Pulmonary artery endothelial cell (primary cell): Measurements from ENCODE around the gene CCL27. TPM values are rescaled to one million over a fixed set of nuclear protein-coding genes. Genes with fewer than 3 reads are reported as not detected.
"Not testable (repeated sequence)": the region's sequence is repeated elsewhere in the genome, so short reads cannot be mapped to it uniquely, and the experiment has no call there.

Source experiments
- DNase-seq: peaks from one replicate; pipeline ENCODE4 v3.0.0-alpha.2; 2011; ENCODE audit warnings: low read depth, low spot score
- total RNA-seq: library from RNA; depleted of rRNA; stranded (reverse); fragments of >200 nt; gene quantifications from 2 replicates; pipeline ENCODE4 v1.2.3, GENCODE V29; 2014

The CCL27 gene
- total RNA-seq, 1 donor from 2014 or later: not detected

DNA sequence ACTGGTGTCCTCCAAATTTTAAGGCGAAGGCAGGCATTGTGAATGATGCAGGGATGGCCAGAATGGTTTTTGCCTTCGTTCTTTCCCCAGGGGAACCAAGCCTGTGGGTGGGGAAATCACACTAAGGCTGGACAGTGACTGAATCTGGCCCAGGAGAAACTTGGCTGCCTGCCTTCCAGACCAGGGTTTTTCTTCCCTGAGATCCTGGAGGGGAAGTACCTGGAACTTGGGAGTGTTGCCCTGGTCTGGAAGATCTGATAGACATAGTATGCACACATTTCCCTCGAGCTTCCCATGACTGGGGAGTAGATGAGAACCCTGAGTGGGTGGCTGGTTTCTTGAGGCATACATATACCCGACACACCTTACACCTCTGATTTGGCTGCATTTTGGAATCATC, 11.1 kb downstream of the CCL27 start:
- DNase-seq: no peak

DNA sequence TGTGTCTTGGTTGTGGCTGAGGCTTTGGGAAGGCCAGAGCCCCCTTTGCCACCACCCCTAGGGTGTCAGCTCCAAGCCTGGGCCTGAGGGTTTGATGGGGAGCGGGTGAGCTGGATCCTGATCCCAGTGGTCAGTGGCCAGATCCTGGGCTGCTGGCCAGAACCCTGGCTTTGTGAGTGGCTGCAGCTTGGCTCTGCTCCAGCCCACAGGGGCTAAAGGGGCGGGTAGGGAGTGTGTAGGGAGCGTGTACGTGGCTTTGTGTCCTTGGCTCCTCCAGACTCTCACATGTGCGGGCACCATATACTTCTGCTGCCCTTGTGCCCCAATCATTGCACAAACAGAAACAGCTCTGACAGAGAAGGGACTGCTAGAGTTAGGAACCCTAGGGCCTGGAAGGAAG, 11.6 kb downstream of the CCL27 start:
- DNase-seq: no peak

DNA sequence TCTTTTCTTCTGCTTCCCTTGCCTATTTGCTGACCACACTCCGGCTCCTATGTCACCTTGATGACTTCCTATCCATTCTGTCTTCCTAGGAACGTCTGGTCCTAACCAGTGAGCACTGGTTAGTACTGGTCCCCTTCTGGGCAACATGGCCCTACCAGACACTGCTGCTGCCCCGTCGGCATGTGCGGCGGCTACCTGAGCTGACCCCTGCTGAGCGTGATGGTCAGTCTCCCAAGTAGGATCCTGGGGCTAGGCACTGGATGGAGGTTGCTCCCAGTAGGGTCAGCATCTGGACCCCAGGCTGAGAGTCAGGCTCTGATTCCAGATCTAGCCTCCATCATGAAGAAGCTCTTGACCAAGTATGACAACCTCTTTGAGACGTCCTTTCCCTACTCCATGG, 13.8 kb downstream of the CCL27 start:
- DNase-seq: no peak

DNA sequence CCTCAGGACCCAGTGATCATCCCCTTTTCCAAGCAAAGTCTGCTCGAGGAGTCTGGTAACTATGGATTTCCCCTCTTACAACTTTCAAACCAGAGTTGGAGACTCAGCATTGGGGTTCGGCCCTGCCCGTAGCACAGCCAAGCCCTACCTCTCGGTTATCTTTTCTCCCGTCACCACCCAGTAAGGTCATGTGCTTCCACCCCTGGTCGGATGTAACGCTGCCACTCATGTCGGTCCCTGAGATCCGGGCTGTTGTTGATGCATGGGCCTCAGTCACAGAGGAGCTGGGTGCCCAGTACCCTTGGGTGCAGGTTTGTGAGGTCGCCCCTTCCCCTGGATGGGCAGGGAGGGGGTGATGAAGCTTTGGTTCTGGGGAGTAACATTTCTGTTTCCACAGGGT, 14.8 kb downstream of the CCL27 start:
- no peak for DNase-seq

DNA sequence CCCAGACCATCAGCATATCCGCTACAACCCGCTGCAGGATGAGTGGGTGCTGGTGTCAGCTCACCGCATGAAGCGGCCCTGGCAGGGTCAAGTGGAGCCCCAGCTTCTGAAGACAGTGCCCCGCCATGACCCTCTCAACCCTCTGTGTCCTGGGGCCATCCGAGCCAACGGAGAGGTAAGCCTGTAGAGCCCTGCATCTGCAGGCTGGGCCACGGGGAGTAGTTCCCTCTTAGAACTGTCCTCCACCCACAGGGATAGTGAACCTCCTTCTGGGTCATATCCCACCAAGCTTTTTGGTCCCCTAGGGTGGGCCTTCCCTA, 15.4 kb downstream of the CCL27 start:
- no peak for DNase-seq

DNA sequence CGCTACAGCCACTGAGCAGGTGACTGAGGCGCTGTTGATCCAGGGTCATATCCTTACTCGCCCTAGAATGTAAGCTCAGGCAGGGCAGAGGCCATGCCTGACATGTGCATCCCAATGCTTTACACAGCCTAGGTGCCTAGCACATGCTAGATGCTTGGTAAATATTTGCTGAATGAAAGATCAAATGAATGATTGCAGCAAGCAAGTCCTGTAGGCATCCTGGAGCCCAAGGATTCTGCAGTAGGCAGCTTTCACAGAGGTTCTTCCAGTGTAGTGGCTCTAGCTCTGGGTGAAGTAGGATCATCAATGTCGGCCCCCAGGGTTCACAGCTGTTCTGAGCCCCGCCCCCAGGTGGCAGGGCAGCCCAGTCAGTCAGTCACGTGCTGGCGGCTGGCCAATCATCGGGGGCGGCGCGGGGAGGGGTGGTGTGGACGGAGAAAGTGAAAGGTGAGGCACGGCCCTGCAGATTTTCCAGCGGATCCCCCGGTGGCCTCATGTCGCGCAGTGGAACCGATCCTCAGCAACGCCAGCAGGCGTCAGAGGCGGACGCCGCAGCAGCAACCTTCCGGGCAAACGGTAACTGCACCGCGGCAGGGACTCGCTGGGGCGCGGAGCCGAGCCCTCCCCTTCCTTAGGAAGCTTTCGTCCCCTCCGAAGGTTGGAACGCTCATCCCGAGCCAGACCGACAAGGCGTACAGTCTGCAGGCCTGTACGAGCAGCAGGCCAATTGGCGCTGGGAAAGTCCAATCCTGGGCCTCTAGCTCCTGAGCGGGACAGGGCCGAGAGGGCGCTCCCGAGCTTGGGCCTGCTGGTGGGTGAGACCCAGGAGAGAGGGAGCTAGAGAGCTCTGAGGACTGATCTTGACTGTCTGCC, 16.0 kb downstream of the CCL27 start, which contains the start of gene GALT:
Gene GALT (plus strand): TSS at position 465 of the 873 bp plus-strand sequence. CDS start 30 bp downstream, at position 495.
- peak; percentile 46 for DNase-seq

DNA sequence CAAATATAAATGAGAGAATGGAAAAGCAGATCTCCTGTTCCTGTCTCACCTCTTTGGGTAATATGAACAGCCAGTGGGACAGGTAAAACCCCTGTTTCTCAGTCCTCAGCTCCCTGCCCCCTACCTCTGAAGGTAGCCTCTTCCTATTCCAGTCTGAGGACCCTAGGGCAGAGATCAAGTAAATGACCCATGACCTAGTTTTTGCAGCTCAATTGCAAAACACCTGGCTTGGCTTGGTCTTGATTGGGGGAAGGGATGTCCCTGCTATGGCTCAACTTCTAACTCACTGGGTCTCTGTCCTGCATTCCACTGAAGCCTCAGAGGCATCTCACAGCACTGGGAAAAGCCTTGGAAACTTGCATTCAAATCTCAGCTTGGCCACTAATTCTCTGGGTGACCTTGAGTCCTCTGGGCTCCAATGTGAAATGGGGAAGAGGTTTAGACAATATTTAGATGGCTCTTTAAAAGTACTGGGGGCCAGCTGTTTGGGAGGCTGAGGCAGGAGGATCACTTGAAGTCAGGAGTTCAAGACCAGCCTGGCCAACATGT, 17.6 kb downstream of the CCL27 start:
- no peak for DNase-seq

DNA sequence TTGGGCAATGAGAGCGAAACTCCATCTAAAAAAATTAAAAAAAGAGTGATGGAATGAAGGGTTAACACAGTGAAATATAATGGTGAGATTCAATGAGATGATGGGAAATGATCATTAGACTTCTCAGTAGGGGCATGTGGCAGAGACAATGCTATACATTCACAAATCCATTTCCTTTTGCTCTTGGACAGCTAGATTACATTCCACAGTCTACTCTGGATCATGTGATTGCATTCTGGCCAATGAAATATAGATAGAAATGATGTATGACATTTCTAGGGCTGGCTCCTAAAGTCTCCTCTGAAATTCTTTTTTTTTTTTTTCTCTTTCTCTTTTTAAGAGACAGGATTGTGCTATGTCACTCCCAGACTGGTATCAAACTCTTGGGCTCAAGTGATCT, 19.8 kb downstream of the CCL27 start:
- no peak for DNase-seq

DNA sequence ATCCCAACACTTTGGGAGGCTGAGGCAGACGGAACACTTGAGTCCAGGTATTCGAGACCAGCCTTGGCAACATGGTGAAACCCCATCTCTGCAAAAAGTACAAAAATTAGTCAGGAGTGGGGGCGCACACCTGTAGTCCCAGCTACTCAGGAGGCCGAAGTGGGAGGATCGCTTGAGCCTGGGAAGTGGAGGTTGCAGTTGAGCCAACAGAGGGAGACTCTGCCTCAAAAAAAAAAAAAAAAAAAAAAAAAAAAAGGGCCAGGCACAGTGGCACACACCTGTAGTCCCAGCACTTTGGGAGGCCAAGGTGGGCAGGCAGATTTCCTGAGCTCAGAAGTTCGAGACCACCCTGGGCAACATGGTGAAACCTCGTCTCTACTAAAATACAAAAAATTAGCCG, 23.1 kb downstream of the CCL27 start:
- not testable (repeated sequence) for DNase-seq

DNA sequence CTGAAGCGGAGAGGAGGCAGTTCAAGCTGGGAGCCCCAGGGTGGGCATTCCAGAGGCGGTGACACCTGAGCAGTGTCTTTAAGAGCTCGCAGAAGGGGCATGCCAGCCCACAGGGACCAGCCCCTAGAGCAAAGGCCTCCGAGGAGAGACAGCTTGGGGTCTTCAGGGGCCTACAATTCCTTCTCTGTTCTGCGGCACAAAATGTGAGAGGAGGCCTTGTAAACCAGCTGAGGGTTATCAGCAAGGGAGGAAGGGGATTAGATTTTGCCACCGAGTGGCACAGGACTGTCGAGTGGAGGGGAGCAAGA, 24.4 kb downstream of the CCL27 start:
- no peak for DNase-seq

DNA sequence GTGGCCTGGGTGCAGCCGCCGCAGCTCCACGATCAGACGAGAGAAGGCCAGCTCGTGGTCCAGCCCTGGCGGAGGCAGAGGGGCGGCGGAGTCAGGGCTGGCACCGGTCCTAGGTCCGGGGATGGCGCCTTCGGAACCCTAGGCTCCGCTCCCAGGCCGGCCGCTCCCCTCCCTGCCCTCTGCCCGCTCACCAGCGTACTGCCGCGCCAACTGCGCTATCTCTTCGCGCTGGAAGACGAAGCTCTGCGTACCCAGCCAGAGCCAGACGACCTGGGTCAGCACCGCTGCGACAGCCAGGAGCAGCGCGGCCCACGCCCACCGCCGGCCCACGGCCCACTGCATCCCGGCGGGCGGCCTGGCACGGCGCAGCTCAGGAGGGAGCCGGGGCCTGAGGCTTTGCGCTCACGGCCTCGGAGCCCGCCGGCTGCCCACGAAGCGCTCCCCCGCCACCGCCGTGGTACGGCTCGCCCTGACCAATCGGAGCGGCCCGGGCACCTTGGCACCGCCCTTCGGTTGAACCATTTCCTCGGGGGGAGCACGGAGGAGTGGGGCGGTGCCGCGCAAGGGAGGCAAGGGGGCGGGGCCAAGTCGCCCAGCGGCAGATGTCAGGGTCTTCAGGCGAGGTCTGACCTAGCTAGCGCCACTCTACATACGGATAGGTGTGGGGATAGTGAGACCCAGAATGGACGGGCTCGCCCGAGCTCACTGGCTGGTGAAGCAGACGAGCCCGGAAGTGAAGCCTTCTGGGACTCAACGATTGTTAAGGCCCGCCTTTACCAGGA, 24.9 kb downstream of the CCL27 start, which contains the start of gene SIGMAR1:
Gene SIGMAR1 (minus strand): TSS at position 432 of the 782 bp plus-strand sequence. CDS start 90 bp downstream, at position 342.
- peak; percentile 74 for DNase-seq

DNA sequence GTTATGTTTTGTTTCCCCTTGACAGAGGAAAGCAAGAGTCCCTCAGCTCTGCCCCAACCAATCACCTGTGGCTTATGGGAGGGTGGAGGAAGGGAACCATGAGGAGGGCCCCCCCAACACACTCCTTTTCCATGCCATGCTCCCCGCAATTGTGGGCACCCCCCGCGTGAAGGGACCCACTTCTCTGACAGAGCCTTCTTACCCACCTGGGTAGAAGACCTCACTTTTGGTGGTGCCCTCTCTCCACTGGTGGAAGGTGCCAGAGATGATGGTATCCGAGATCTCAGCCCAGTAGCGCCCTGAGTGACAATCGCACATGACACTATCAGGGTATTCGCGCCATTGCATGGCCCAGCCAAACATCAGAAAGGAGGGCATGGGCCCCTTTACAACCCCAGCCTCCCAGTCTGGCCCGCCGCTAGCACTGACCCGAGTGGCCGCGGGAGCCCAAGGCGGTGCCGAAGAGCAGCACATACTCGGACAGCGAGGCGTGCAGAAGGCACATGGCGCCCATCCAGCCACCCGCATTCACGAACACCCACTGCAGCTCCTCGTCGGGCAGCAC, 25.6 kb downstream of the CCL27 start:
- DNase-seq: no peak

DNA sequence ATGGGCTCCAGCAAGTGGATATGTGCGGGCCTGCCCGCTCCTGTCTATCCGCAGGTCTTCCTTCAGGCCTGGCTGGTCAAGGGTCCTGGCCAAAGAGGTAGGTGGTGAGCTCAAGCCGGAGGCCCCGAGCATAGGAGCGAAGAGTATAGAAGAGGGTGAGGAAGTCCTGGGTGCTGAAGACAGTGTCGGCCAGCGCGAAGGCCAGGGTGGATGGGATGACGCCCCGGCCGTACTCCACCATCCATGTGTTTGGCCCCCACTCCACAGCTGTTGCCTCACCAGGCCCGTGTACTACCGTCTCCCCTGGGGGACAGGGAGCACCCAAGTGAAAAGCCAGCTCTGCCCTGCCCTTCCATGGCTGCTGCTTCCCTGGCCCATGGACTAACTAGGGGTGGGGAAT, 26.9 kb downstream of the CCL27 start:
- DNase-seq: no peak

DNA sequence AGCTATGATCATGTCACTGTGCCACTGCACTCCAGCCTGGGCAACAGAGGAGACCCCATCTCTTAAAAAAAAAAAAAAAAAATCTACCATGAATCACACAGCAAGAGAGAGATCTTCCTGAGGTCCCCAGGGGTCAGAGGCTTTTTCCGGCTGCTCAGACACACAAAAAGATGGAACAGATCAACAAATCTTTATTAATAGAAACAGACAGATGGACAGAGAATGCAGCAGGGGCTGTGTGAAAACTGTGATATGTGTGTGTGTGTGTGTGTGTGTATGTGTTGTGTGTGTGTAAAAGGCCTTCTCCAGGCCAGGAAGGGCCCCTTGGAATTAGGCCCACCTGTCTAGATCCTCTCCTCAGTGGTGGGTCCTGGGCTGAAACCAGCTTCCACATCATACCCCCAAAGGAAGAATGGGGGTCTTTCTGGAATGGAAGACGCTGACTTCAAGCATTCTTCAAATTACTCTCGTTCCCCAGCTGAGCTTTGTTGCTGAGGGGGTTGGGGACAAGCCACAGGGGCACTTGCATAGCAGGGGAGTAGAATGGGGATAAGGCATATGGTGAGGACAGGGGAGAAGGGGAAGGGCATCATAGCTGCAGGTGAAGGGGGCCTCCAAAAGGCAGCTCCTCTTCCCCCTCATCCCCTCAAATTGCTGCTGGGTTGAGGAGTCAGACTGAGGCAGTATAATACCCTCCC, 27.8 kb downstream of the CCL27 start:
- DNase-seq: no peak

DNA sequence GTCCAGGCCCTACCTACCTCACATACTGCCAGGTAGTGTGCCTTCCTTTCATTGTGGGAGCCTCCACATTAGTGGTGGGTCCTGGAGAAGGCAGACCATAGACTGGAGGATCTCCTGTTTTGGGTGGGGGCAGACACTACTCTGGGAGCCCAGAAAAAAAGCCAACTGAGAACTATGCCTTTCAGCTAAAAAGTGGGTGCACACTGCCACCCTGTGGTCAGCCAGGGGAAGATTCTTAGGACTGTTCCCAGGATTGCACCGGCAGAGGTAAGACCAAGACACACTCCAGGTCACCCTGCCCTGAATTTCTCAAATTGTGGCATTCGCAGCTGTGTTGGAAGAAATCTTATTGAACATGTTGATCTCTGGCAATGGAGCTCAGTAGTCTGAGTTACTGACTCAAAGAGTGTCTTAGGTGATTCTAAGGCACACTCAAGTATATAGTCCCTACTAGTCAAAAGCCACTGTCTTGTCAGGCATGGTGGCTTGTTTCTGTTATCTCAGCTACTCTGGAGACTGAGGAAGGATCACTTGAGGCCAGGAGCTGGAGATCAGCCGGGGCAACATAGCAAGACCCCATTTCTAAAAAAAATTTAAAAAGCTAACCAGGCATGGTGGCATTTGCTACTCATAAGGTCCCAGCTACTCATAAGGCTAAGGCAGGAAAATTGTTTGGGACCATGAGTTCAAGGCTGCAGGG, 28.5 kb downstream of the CCL27 start:
- DNase-seq: peak; percentile 29

DNA sequence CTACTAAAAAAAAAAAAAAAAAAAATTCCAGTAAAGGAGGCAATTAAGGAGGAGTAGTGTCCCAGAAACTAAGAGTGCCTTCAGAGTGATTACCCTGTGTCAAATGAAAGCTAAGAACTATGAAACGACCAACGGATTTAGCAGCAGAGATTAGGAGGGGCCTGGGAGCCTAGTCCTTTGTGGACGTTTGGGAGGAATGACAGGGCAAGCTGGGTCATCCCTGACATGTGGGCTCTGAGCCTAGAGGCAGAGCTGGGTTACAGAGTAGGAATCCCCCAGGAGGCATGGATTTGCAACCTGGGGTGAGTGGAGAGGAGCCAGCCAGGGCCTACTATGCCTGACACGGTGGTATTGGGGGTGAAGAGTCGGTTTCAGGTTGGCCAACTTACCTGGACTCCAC, 29.3 kb downstream of the CCL27 start:
- no peak for DNase-seq

DNA sequence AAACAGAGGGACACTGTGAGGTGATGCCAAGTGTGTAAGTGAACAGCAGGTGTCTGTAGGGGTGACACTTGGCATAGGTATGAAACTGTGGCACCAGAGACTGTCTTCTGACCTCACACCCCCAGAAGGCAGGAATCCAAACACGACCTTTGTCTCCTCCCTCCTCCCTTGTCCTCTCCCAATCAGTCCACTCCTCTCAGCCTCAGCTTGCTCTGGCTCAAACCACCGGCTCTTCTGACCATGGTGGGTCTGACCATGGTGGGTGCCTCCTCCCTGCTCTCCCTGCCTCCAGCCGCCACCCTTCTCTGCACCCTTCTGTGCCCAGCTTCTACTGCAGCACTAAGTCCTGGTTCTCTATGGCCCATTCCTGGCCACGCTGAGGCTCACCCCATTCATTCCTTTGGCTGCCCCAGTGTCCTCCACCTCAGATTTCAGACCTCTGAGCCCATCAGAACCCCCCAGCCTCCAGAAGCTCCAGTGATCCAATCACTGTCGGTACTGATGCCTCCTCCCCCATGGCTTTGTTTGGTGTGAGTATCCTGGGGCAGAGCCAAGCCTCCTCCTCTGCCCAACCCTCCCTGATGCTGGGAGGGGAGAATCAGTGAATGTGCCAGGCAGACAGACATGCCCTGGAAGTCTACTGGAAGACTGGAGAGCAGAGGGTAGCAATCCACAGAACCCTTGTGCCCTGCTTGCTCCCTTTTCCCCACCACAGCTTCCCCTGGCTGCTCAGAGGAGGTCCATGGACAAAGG, 31.9 kb downstream of the CCL27 start:
- no peak for DNase-seq

DNA sequence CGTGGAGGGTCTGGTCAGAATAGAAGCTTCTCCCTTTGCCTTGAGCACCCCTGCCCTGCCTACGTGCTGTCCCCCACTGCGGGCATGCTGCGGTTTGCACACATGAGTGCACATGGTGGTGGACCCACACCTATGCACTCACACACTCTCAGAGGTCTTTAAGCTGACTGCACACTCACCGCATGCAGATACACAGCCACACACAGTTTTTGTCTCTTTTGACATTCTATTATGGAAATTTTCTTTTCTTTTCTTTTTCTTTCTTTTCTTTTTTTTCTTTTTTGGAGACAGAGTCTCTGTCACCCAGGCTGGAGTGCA, 33.0 kb downstream of the CCL27 start:
- no peak for DNase-seq

DNA sequence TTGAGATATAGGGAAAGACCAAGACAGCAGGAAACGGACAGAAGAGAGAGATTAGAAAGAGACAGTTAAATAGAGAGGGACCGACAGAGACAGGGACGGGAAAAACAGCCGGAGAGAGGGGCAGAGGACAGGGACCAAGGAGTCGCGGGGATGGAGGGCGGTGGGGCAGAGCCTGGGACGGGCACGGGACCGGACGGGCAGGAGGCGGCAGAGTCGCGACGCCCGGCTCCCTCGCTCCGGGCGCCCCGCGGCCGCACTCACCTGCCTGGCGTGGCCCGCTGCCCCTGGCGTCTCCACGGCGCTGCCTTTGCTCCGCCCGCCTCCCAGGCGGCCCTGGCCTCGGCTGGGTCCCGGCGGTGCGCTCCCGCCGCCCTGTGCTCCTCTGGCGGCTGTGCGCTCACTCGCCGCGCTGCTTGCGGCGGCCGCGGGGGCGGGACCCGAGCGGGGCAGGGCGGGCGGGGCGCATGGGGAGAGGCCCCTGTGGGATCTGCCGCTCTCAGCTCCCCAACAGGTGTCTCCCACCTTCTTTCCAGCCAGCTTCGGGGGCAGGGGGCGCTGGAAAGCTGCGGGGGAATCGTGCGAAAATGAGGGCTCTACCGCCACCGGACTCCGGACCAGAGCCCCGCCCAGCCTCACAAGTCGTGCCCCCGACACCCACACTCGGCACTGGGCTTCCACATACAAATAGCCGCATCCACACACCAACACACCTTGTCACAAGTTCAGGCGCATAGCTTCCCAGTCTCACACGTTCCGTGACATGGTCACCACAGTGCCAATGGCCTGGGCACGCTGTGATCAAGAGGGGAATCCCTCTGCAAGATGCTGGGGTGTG, 33.6 kb downstream of the CCL27 start, which contains the start of gene ARID3C:
Gene ARID3C (minus strand): TSS at position 411 of the 835 bp plus-strand sequence. CDS start 1,052 bp downstream, outside the sequence.
- DNase-seq: no peak
